ENCODE measurements around the gene KLHL8.

GRCh38 chr4:87134122-87134521 lies 86.3 kb downstream of the KLHL8 start:
- TF ChIP-seq EZH2 (IDR thresholded peaks at IDR 0.05): no peak
- no peak for TF ChIP-seq POLR2AphosphoS5 (IDR thresholded peaks at IDR 0.05; ENCODE audit: borderline replicate concordance, low read depth, low read length)
